Measurements from ENCODE around the gene ACAT1. TPM values are rescaled to one million over a fixed set of nuclear protein-coding genes. Genes with fewer than 3 reads are reported as not detected.

ACAT1 gene
- total RNA-seq, 1 donor, result 96.6 TPM

DNA sequence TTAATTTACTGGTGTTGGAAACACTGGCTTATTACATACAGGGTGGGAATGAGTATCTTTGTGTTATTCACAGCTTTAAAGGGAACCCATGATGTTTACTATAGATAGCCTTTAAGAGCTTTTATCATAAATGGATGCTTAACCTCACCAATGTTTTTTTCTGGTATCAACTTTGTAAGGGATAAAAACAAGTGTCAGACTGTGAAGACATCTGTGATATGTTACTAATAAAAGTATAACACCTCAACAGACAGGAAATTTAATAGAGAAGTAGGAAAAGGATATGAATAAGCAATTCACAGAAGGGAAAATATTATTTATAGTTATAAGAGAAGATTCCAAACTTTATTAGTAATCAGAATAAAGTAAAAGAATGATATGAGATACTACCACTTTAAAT, 46.3 kb downstream of the ACAT1 start:
- H3K27ac ChIP-seq (ENCODE audit: low read depth, low read length), result no peak overlapping the region
- no peaks in the 10 kb centered on the region for H3K9me3 ChIP-seq (ENCODE audit: low read depth, low read length)

GRCh38 chr11:108170184-108170583, 48.8 kb downstream of the ACAT1 start:
- H3K27me3 ChIP-seq (ENCODE audit: insufficient read depth, low read length), result no peaks in the 10 kb centered on the region
- H3K79me2 ChIP-seq (ENCODE audit: insufficient read depth, low read length), result no peaks in the 10 kb centered on the region
- peak overlapping the region; percentile 29 for H3K27ac ChIP-seq (ENCODE audit: low read depth, low read length)
- H3K9me3 ChIP-seq (ENCODE audit: low read depth, low read length), result no peaks in the 10 kb centered on the region
- TF ChIP-seq CTCF (IDR thresholded peaks at IDR 0.05; ENCODE audit: extremely low read depth, low read depth, low read length), result no peak
- H3K4me1 ChIP-seq (ENCODE audit: insufficient read depth, low read length), result no peaks in the 10 kb centered on the region
- H4K20me1 ChIP-seq (ENCODE audit: insufficient read depth, low read length), result no peaks in the 10 kb centered on the region
- DNase-seq (ENCODE audit: insufficient read length, low spot score, missing footprints), result no peak
- H2AFZ ChIP-seq (ENCODE audit: low read length), result peak overlapping the region; percentile 33
- H3K36me3 ChIP-seq (ENCODE audit: insufficient read depth, low read length), result peaks cover 34% of the 10 kb centered on the region
- peak overlapping the region; percentile 71 for H3K4me2 ChIP-seq (ENCODE audit: insufficient read depth, low read length)
- peak overlapping the region; percentile 55 for H3K4me3 ChIP-seq (ENCODE audit: insufficient read depth, low read length)

More for the DNA sequence above, 46.3 kb downstream of the ACAT1 start:
- Histone ChIP-seq H2AFZ (ENCODE audit: low read length) (no peak overlapping the region), H3K36me3 (ENCODE audit: insufficient read depth, low read length) (peaks cover 42% of the 10 kb centered on the region), H3K27me3 (ENCODE audit: insufficient read depth, low read length) (no peaks in the 10 kb centered on the region), H3K4me1 (ENCODE audit: insufficient read depth, low read length) (no peaks in the 10 kb centered on the region), H4K20me1 (ENCODE audit: insufficient read depth, low read length) (no peaks in the 10 kb centered on the region), H3K79me2 (ENCODE audit: insufficient read depth, low read length) (no peaks in the 10 kb centered on the region), H3K4me2 (ENCODE audit: insufficient read depth, low read length) (no peak overlapping the region), H3K4me3 (ENCODE audit: insufficient read depth, low read length) (no peak overlapping the region)
- TF ChIP-seq CTCF (IDR thresholded peaks at IDR 0.05; ENCODE audit: extremely low read depth, low read depth, low read length), result no peak
- no peak for DNase-seq (ENCODE audit: insufficient read length, low spot score, missing footprints)

DNA sequence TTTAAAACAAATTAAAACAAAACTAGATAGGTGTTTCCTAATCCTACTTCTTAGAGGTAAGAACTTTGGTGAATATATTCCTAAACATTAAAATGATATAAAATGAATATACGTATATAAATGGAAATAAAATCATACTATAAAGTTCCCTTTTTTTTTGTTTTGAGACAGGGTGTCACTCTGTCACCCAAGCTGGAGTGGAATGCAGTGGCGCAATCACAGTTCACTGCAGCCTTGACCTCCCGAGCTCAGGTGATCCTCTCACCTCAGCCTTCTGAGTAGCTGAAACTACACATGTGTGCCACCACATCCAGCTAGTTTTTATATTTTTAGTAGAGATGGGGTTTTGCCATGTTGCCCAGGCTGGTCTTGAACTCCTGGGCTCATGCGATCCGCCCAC, 56.2 kb downstream of the ACAT1 start:
- Histone ChIP-seq H4K20me1 (ENCODE audit: insufficient read depth, low read length) (no peaks in the 10 kb centered on the region), H3K4me1 (ENCODE audit: insufficient read depth, low read length) (no peaks in the 10 kb centered on the region), H3K79me2 (ENCODE audit: insufficient read depth, low read length) (no peaks in the 10 kb centered on the region), H2AFZ (ENCODE audit: low read length) (no peak overlapping the region), H3K36me3 (ENCODE audit: insufficient read depth, low read length) (peaks cover 8% of the 10 kb centered on the region), H3K4me3 (ENCODE audit: insufficient read depth, low read length) (no peak overlapping the region), H3K9me3 (ENCODE audit: low read depth, low read length) (no peaks in the 10 kb centered on the region), H3K27ac (ENCODE audit: low read depth, low read length) (no peak overlapping the region), H3K27me3 (ENCODE audit: insufficient read depth, low read length) (no peaks in the 10 kb centered on the region), H3K4me2 (ENCODE audit: insufficient read depth, low read length) (no peak overlapping the region)
- TF ChIP-seq CTCF (IDR thresholded peaks at IDR 0.05; ENCODE audit: extremely low read depth, low read depth, low read length), result no peak
- no peak for DNase-seq (ENCODE audit: insufficient read length, low spot score, missing footprints)

GRCh38 chr11:108193725-108194124, 72.4 kb downstream of the ACAT1 start:
- H3K36me3 ChIP-seq (ENCODE audit: insufficient read depth, low read length), result peaks cover 18% of the 10 kb centered on the region
- H2AFZ ChIP-seq (ENCODE audit: low read length), result no peak overlapping the region
- no peaks in the 10 kb centered on the region for H3K4me1 ChIP-seq (ENCODE audit: insufficient read depth, low read length)

More at GRCh38 chr11:108193725-108194124, 72.4 kb downstream of the ACAT1 start:
- Histone ChIP-seq H3K27ac (ENCODE audit: low read depth, low read length) (no peak overlapping the region), H3K27me3 (ENCODE audit: insufficient read depth, low read length) (no peaks in the 10 kb centered on the region), H3K79me2 (ENCODE audit: insufficient read depth, low read length) (peaks cover 11% of the 10 kb centered on the region), H4K20me1 (ENCODE audit: insufficient read depth, low read length) (no peaks in the 10 kb centered on the region), H3K9me3 (ENCODE audit: low read depth, low read length) (no peaks in the 10 kb centered on the region), H3K4me3 (ENCODE audit: insufficient read depth, low read length) (no peak overlapping the region), H3K4me2 (ENCODE audit: insufficient read depth, low read length) (no peak overlapping the region)
- TF ChIP-seq CTCF (IDR thresholded peaks at IDR 0.05; ENCODE audit: extremely low read depth, low read depth, low read length), result no peak
- DNase-seq (ENCODE audit: insufficient read length, low spot score, missing footprints), result no peak

All from osteoblast (primary cell).